HG02885 (cell line): ENCODE results near the gene FAM229B.
A peak's percentile ranks its signal among the peaks of the same experiment; 100 is the strongest.
"Not testable (repeated sequence)": the region's sequence is repeated elsewhere in the genome, so short reads cannot be mapped to it uniquely, and the experiment has no call there.

Source experiments
- ATAC-seq: cut with Tn5 transposase; IDR thresholded peaks from one replicate; pipeline ENCODE4 v1.9.1; 2021; ENCODE audit warnings: mild to moderate bottlenecking; ENCODE audit not compliant: unreplicated experiment, poor library complexity

FAM229B gene

GRCh38 chr6:112061605-112062004 lies 25.8 kb upstream of the FAM229B start:
- ATAC-seq: no peak

DNA sequence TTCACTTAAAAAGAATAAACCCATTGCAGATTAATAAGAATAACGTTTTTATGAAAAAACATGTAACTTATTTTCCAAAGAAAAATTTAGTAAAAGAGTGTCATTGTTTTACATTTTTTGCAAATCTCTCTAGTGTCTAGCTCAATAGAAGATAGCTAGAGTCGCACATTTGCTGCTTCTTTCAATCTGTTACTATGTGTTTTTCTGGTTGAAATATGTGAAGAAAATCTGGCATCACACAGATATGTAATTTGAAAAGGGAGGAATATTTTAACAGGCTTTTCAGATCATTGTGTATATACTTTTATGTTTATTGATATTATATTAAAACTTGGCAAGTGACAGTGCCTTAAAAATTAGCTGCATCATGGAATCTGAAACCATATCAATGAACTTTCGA lies 24.4 kb upstream of the FAM229B start:
- ATAC-seq: no peak

GRCh38 chr6:112065426-112065986 lies 21.9 kb upstream of the FAM229B start:
- ATAC-seq: no peak

DNA sequence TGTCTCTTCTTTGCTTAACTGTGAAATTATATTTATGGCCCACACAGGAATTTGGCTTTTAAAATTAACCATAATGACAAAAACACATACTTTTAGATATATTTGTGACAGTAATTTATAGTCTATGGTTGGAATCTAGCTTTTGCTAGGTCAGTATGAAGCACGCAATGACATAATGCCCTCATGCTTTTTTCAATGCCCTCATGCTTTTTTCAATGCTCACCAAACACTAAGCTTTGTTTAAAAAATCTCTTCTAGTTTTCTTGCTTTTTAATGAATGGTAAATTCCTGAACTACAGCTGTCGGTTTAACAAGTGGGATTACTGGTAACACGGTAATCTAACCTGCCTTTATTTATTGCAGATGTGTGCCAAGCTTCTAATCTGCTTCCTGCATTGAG lies 20.8 kb upstream of the FAM229B start:
- ATAC-seq: no peak

DNA sequence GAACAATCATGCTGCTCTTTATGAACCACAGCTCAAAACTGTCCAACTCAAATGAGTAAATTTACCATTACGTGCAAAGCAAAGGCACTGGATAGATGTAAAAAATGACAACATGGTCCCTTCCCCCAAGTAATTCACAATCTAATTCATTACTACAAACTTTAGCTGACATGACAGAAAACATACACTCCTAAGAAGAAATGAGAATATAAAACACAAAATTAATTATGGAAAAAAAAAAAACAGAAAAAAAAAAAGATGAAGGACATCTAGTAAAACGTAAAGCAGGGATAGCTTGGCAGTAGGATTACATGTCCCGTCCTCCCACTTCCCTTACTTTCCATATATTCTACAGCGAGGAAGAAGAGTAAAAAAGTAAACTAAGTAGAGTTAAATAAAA lies 5.8 kb upstream of the FAM229B start:
- no peak for ATAC-seq

DNA sequence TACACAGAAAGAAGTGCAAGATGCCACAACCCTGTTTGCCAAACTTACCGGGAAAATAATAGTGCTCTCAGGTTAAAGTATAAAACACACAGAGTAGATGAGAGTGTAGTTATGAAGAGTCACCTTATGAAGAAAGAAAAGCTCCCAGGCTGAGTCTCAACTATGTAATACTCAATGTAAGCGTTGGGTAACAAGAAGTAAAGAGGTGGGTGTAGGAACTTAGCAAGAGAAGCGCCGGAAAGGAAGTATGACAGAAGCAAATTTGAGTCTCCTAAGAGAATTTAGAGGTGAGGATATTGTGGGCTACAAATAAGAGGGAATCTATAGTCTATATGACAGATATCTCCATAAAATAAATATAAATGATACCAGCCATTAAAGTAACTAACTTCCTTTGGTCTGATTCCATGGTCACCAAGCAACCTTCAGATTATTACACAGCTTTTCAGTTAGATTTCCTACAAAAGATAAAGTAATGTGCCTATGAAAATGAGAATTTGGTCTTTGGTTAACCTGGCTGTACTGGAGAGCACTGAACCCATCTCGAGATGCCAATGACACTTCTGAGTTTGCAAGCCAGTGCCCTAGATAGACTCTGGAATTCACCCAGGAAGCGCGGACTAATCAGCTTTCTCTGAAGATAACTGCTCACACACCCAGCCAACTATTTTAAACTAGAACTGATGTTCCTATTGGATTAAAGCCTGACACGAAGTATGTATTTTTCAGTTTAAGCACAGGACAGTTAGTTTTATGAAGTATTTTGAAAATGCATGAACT lies 1.9 kb upstream of the FAM229B start:
- no peak for ATAC-seq

GRCh38 chr6:112086744-112087135 lies 651 bp upstream of the FAM229B start:
- peak; percentile 35 for ATAC-seq

DNA sequence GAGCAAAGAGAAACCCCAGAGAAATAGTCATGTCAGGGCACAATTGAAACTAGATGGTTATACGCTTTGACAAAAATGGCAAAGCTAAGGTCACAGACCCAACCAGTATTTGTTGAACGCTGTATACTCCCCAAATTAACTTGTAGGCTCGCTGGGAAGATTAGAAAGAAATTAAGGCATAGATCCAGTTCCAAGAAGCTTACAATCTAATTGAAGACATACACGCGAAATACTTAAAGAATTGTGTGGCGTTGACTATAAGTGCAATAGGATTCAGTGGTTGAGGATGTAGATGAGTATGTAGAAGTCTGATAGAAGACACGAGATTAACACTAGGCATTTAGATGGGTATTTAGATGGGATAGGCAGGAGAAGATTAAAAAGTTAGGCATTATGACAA lies 525 bp downstream of the FAM229B start:
- ATAC-seq: no peak

DNA sequence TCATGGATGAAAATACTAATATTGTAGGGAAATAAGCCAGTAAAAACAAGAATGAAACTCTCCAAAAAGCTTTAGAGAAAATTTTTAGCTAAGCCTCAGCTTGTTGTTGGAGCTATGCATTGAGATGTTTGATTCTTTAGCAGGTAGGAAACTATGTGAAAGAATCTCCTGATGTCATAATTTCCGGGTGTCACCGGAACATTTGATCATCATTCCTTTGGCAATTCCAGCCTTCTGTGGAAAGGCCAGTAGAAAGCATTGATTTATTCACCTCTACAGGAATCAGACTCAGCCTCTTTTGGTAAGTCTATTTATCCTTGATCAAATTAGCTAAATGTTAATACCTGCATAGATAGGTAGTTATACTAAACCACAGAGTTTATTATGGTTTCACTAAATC lies 9.5 kb downstream of the FAM229B start:
- ATAC-seq: no peak

DNA sequence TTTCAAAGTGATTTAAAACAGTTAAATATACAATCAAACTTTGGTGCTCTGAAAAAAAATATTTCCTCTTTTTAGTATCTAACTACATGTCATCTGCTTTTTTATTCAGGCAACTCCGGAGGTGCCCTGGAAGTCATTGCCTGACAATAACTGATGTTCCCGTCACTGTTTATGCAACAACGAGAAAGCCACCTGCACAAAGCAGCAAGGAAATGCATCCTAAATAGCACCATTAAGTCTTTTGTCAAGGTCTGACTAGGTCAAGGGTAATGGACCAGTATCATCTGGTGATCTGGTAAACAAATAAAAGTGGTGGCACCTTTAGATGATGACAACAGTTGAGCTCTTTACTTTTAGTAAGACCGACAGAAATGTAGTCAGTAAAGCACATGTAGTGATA lies 13.2 kb downstream of the FAM229B start:
- no peak for ATAC-seq

GRCh38 chr6:112106026-112106425 lies 18.6 kb downstream of the FAM229B start:
- not testable (repeated sequence) for ATAC-seq

DNA sequence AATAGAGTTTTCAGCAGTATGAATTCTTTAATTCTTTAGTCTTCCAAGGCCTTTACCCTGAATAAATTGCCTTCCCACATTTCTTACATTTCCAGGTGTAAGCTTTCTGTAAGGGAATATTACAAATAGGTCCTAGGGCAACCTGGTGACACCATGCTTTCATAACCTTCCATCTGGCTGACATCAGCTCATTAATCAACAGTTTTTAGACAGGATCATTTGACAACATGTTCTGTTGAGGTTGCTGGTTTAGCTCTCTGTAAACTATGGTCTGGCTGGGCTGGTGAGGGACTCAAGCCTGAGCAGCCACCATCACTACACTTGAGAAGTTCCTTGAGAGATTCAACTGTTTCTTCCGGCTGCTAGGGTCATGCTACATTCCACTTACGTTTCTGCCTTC lies 19.2 kb downstream of the FAM229B start:
- ATAC-seq: no peak

- ATAC-seq: no peak
Observed at GRCh38 chr6:112109262-112109661, 21.9 kb downstream of the FAM229B start.

DNA sequence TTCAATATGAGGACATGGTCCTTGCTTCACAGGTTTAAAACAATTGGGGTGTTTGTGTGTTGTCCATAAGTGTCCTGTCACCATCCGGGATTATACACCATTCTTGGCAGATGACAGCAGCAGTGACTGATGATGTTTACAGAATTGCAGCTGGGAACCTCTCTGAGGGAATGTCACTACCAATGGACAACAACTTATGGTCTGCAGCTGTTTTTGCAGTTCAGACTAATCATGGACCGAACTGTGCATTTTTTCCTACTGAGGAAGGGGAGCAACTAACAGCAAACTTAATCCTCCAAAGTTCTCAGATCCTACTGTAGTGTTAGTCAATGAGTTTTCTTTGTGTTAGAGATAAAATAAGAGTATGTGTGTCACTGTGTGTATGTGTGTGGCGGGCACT lies 26.0 kb downstream of the FAM229B start:
- ATAC-seq: no peak

DNA sequence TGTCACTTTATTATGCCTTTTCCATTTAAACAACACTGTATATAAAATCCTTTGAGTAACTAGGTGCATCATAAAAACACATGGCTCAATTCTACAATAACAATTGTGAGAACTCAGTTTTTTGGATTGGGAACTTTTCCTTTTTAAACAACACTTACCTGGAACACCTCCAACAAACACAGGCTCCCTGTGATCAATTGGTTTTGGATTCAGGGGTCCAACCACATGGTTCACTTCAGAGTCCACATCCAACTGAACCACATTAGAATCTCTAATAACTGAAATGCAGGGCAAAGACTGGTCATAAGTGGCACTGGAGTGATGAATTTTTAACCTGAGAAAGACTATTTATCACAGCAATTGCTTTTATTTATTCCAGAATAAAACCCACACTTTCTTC lies 26.5 kb downstream of the FAM229B start:
- no peak for ATAC-seq

- no peak for ATAC-seq
Observed at GRCh38 chr6:112114577-112115223, 27.3 kb downstream of the FAM229B start.

- ATAC-seq: no peak
Observed at GRCh38 chr6:112116221-112116620, 28.8 kb downstream of the FAM229B start.

DNA sequence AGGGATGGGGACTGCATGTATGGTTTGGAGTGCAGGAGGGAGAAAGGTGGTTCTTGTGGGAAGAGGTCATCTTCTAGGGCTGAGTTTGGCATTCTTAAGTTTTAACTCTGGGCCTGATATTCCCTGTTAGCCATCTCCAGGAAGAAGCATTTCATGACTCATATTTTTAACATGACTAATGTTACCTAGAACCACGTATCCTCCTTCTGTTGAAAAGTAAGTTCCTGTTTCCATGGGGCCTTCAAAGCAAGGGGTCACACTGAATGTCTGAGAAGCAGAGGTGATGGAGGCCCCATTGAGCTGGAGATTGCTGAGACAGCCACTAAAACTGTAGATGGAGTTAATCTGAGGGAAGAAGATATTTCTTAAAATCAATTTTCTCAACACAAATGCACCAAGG lies 30.2 kb downstream of the FAM229B start:
- no peak for ATAC-seq

- no peak for ATAC-seq
Observed at GRCh38 chr6:112118034-112118433, 30.6 kb downstream of the FAM229B start.

DNA sequence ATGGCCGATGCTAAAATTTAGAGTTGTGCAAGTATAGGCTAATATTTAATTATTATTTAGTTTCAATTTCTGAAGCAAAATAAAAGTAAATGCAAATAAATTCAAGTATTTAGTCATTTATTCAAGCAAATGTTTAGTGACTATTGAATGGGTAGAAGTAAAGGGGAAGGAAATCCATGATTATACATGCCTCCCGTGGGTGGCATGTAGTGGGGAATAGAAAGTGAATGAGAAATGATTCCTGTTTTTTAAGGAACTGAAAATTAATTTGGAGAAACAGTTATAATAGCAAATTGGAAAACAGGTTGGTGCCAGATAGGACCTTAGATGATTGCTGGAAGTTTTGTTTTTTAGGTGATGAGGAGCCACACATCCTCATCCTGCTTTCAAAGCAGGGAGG lies 35.4 kb downstream of the FAM229B start:
- ATAC-seq: no peak

DNA sequence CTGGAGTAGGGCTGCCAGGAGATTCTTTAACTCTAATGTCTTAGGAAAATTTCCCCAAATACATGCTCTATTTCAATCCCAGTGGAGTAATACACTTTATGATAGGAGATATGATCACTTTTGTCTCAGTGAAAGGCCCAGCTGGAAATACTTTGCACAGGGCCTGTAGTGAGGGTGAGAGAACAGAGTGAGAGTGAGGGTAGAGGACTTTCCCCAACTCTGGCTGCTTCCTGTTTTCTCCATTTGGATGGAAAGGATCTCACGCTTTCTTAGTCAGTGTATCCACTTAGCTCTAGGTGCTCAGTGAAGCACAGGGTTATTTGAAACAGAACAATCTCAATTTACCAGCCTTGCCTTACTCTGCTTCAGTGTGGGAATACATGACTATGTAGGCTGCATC lies 36.6 kb downstream of the FAM229B start:
- no peak for ATAC-seq

GRCh38 chr6:112128208-112128607 lies 40.8 kb downstream of the FAM229B start:
- no peak for ATAC-seq
